ENCODE measurements around the gene ANKUB1. TPM values are rescaled to one million over a fixed set of nuclear protein-coding genes. Genes with fewer than 3 reads are reported as not detected.

The ANKUB1 gene
- total and polyA plus RNA-seq, 2 donors (not counting 1 experiment from before 2014, with no cell fraction given), result not detected

DNA sequence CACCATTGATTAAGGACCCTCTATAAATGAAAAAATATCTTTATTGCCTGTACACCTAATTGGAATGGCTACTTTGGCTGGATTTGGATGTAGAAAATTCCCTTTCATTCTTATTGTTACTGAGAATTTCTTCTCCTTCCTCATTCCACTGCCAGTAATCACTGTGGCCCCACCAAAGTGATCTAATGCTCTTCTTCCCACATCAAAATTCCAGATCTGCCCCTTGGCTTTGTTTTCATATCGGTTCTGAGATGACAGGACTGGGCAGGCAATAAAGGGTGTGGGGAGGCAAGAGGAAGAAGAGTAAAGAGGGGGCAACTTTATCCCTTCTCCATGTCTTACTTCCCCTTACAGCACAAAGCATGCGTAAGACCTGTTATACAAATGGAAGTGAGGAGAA, 2.1 kb downstream of the ANKUB1 start:
- ChIA-PET CTCF (no interaction called here), POLR2A (no interaction called here)
- no peaks in the 10 kb centered on the region for H3K4me1 Mint-ChIP-seq
- Histone ChIP-seq H3K9me3 (ENCODE audit: control extremely low read depth in 1 of 3, control insufficient read depth in 2 of 3, insufficient read depth in 1 of 3, low read length in 2 of 3) (no peaks in the 10 kb centered on the region), H2AFZ (ENCODE audit: insufficient read depth, low read depth, low read length, poor library complexity, severe bottlenecking) (no peak overlapping the region), H3K27me3 (replicated peaks in 1 of 4; ENCODE audit: control extremely low read depth in 1 of 4, control insufficient read depth in 3 of 4, insufficient read depth in 4 of 4, low read length in 3 of 4) (peaks cover 0 to 14% (median 6%) of the 10 kb centered on the region in 4 experiments), H3K4me2 (replicated peaks; ENCODE audit: low read depth, low read length, poor library complexity, severe bottlenecking) (no peak overlapping the region), H4K20me1 (ENCODE audit: control insufficient read depth, insufficient read depth, low read length, poor library complexity, severe bottlenecking) (no peaks in the 10 kb centered on the region), H3K79me2 (ENCODE audit: control insufficient read depth, insufficient read depth, low read length) (no peaks in the 10 kb centered on the region), H3K27ac (ENCODE audit: low read length in 2 of 2) (no peak overlapping the region), H3K4me1 (ENCODE audit: control insufficient read depth in 2 of 2, insufficient read depth in 2 of 2, low read length in 2 of 2) (no peaks in the 10 kb centered on the region), H3K36me3 (replicated peaks in 1 of 2; ENCODE audit: control extremely low read depth in 1 of 2, control insufficient read depth in 1 of 2, extremely low read depth in 1 of 2, insufficient read depth in 2 of 2, low read length in 1 of 2) (no peaks in the 10 kb centered on the region), H3K4me3 (ENCODE audit: control extremely low read depth in 1 of 5, extremely low read depth in 1 of 5, insufficient read depth in 1 of 5, low read depth in 2 of 5, low read length in 4 of 5) (no peak overlapping the region), H3K9ac (ENCODE audit: low read length) (no peak overlapping the region)
- intact Hi-C loops (cut with micrococcal nuclease), result no loop called here
- TF ChIP-seq, protein P1, sequence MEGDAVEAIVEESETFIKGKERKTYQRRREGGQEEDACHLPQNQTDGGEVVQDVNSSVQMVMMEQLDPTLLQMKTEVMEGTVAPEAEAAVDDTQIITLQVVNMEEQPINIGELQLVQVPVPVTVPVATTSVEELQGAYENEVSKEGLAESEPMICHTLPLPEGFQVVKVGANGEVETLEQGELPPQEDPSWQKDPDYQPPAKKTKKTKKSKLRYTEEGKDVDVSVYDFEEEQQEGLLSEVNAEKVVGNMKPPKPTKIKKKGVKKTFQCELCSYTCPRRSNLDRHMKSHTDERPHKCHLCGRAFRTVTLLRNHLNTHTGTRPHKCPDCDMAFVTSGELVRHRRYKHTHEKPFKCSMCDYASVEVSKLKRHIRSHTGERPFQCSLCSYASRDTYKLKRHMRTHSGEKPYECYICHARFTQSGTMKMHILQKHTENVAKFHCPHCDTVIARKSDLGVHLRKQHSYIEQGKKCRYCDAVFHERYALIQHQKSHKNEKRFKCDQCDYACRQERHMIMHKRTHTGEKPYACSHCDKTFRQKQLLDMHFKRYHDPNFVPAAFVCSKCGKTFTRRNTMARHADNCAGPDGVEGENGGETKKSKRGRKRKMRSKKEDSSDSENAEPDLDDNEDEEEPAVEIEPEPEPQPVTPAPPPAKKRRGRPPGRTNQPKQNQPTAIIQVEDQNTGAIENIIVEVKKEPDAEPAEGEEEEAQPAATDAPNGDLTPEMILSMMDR (IDR thresholded peaks at IDR 0.05), result no peak
- no peak for TF ChIP-seq EZH2 (IDR thresholded peaks at IDR 0.05; ENCODE audit: borderline replicate concordance, insufficient read depth, low read depth, low read length, poor library complexity, severe bottlenecking)
- ATAC-seq (ENCODE audit: low read depth), result no peak
- WGBS (ENCODE audit: insufficient coverage), result no CpG with 5 or more reads among the region's 2 CpGs
- H3K27me3 Mint-ChIP-seq, result peaks cover 23% of the 10 kb centered on the region
- H3K9me3 Mint-ChIP-seq (ENCODE audit: insufficient read depth), result no peaks in the 10 kb centered on the region
- H3K27ac Mint-ChIP-seq, result no peak overlapping the region
- no peak for DNase-seq
- no peak overlapping the region for H3K4me3 Mint-ChIP-seq

DNA sequence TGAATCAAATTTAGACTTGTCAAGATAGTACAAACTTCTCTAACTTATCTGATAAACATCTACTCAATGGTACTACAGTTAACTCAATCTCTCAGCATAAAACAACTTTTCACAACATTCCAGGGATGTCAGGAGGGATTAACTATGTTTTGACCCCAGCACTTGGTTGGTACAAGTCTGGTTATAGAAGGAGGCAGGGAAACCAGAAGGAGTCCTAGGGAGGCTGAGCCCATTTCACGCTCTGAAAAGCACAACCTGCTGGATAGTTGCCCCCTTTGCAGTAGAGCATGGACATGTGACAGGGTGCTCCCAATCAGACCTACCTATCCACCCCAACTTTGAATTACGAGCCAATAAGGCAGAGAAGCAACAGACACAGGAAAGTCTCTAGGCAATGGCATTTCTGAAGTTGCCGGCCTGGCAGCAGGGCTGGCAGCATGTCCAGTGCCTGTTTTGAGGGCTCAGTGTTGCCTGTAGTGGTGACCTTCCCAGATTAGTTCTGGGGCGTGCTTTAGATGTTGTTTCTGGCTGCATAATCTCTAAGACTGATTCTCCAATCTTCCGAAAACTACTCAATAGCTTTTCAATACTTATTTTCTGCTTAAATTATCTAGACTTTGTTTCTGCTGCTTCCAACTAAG, 8.2 kb downstream of the ANKUB1 start:
- Histone ChIP-seq H3K9ac (ENCODE audit: low read length) (no peak overlapping the region), H2AFZ (ENCODE audit: insufficient read depth, low read depth, low read length, poor library complexity, severe bottlenecking) (peak overlapping the region; percentile 34), H3K4me2 (replicated peaks; ENCODE audit: low read depth, low read length, poor library complexity, severe bottlenecking) (peak overlapping the region; percentile 0), H4K20me1 (ENCODE audit: control insufficient read depth, insufficient read depth, low read length, poor library complexity, severe bottlenecking) (no peaks in the 10 kb centered on the region), H3K4me1 (ENCODE audit: control insufficient read depth in 2 of 2, insufficient read depth in 2 of 2, low read length in 2 of 2) (peaks cover 38 to 42% of the 10 kb centered on the region in 2 donors), H3K36me3 (replicated peaks in 1 of 2; ENCODE audit: control extremely low read depth in 1 of 2, control insufficient read depth in 1 of 2, extremely low read depth in 1 of 2, insufficient read depth in 2 of 2, low read length in 1 of 2) (no peaks in the 10 kb centered on the region), H3K4me3 (ENCODE audit: control extremely low read depth in 1 of 5, extremely low read depth in 1 of 5, insufficient read depth in 1 of 5, low read depth in 2 of 5, low read length in 4 of 5) (no peak overlapping the region), H3K27ac (ENCODE audit: low read length in 2 of 2) (peak overlapping the region in 1 of 2 donors; percentile 66), H3K9me3 (ENCODE audit: control extremely low read depth in 1 of 3, control insufficient read depth in 2 of 3, insufficient read depth in 1 of 3, low read length in 2 of 3) (no peaks in the 10 kb centered on the region), H3K79me2 (ENCODE audit: control insufficient read depth, insufficient read depth, low read length) (no peaks in the 10 kb centered on the region), H3K27me3 (replicated peaks in 1 of 4; ENCODE audit: control extremely low read depth in 1 of 4, control insufficient read depth in 3 of 4, insufficient read depth in 4 of 4, low read length in 3 of 4) (no peaks in the 10 kb centered on the region)
- POLR2A ChIA-PET, result no interaction called here
- intact Hi-C loops (cut with micrococcal nuclease), result no loop called here
- CTCF ChIA-PET, result interaction anchor here (0.6 to 2.5 kb wide), 3 partner anchors 13 to 31 kb away, joined by 3 to 22 read pairs (median 14); no protein-coding TSS in a partner anchor
- H3K27ac Mint-ChIP-seq, result peak overlapping the region; percentile 89
- TF ChIP-seq, protein P1 (IDR thresholded peaks at IDR 0.05), result no peak
- TF ChIP-seq EZH2 (IDR thresholded peaks at IDR 0.05; ENCODE audit: borderline replicate concordance, insufficient read depth, low read depth, low read length, poor library complexity, severe bottlenecking), result no peak
- WGBS (ENCODE audit: insufficient coverage), result 100% methylated on average over 2 of the region's 5 CpGs
- no peaks in the 10 kb centered on the region for H3K27me3 Mint-ChIP-seq
- H3K4me1 Mint-ChIP-seq, result peaks cover 39% of the 10 kb centered on the region
- H3K9me3 Mint-ChIP-seq (ENCODE audit: insufficient read depth), result no peaks in the 10 kb centered on the region
- DNase-seq (no peak), ATAC-seq (ENCODE audit: low read depth) (no peak)
- H3K4me3 Mint-ChIP-seq, result peak overlapping the region; percentile 8
